GM21381 (cell line): ENCODE results near the gene AP1S3.
A peak's percentile ranks its signal among the peaks of the same experiment; 100 is the strongest.
"Not testable (repeated sequence)": the region's sequence is repeated elsewhere in the genome, so short reads cannot be mapped to it uniquely, and the experiment has no call there.

ENCODE experiments used
- ATAC-seq: cut with Tn5 transposase; IDR thresholded peaks from one replicate; pipeline ENCODE4 v1.9.1; 2021; ENCODE audit warnings: mild to moderate bottlenecking, moderate library complexity; ENCODE audit not compliant: unreplicated experiment

Gene AP1S3

DNA sequence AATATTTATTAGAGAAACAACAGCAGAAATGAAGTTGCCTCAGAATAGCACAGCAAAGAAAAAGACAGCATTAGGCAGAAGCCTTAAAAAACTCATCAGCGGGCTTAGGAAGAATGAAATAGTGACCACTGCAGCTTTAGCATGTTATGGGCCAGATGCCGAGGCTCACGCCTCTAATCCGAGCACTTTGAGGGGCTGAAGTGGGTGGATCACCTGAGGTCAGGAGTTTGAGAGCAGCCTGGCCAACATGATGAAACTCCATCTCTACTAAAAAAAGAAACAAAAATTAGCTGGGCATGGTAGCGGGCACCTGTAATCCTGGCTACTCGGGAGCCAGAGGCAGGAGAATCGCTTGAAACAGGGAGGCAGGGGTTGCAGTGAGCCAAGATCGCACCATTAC is 32.4 kb downstream of the AP1S3 start:
- no peak for ATAC-seq

- no peak for ATAC-seq
These were observed 35.6 kb downstream of the AP1S3 start for GRCh38 chr2:223801736-223802135.

DNA sequence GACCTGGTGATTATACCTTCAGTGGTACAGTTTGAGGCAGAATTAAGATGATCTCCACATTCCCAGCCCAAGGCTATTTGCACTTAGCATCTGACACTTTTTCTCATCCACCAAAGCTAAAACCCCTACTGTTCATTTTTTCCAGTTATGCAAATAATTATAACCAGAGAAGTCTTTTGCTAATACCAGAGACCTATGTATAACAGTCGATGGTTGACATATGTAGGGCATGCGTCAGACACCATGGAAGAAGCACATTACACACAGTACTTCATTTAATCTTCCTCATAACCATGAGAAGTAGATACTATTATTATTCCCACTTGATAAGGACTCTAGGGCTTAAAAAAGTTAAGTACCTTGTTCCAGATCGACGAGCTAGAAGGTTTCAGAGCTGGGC is 36.5 kb downstream of the AP1S3 start:
- ATAC-seq = no peak

DNA sequence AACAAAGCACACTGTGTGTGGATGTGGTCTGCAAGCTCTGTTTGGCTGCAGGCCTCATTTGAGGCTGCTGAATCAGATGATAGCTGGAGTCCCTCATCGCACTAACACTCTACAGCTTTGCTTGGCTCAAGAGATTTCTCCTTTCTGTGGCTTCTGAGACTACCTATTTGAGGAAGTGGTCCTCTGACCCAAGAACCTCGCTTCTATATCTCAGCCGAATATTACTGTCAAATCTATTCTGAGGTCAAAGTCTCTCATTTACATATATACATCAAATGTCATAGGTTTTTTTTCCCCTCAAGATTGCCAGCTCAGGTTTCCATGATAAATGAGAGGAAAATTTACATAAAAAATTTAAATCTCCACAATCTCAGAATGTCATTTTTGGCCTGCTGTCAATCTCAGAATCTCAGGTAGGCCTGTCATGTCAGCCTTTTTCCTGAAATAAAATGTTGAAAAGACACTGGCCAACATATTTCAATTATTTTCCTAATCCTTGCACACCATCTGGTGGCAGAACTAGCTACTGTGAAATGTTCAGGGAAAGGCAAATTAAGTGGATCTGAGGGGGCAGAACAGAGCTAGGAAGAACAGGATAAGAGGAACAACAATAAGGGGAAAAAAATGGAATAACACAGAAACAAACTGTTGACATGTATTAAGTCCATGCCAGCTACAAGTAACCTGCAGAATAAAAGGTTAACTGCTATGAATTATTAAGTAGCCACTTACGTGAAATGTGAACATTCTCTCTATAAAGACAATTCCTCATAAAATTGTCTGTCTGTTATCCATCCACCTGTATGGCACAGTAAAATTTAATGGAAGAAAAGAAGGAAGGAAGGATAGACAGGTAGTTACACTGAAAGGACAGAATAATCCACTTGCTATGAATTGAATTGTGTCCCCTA is 39.3 kb downstream of the AP1S3 start:
- peak; percentile 99 for ATAC-seq

- ATAC-seq = no peak
These were observed 40.3 kb downstream of the AP1S3 start for GRCh38 chr2:223797037-223797436.

DNA sequence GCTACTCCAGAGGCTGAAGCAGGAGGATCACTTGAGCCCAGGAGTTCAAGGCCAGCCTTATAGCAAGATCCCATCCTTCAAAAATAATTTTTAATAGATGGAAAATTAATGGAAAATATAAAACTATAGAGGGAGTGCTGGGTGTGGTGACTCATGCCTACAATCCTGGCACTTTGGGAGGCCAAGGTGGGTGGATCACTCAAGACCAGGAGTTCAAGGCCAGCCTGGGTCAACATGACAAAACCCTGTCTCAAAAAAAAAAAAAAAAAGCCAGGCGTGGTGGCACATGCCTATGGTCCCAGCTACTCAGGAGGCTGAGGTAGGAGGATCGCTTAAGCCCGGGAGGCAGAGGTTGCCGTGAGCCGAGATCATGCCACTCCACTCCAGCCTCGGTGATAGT is 48.0 kb downstream of the AP1S3 start:
- no peak for ATAC-seq

DNA sequence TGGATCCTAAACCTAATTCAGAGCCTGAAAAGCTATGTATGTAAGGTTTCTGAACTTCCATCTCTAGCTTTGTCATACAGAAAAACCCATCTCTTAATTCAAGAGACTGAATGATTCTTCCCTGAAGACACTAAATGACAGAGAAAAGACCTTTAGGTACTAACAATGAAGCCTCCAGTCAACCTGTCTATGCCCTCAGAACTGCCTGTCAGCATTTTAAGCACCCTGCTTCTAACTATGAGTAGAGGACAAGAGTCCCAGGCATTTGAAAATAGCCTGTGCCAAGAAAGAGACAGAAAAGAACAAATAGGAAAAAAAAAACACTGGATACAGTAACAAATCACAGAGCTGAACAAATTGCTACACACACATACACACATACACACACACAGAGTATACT is 48.6 kb downstream of the AP1S3 start:
- no peak for ATAC-seq

DNA sequence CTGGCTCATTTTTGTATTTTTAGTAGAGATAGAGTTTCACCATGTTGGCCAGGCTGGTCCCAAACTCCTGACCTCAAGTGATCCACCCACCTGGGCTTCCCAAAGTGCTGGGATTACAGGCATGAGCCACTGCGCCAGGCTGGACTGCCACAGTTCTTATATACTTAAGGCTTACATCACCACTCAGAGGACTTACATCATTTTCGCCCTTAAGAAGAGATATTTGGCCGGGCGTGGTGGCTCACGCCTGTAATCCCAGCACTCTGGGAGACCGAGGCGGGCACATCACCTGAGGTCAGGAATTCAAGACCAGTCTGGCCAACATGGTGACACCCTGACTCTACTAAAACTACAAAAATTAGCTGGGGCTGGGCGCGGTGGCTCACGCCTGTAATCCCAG is 49.3 kb downstream of the AP1S3 start:
- not testable (repeated sequence) for ATAC-seq

GRCh38 chr2:223787358-223787757 is 50.0 kb downstream of the AP1S3 start:
- peak; percentile 26 for ATAC-seq

DNA sequence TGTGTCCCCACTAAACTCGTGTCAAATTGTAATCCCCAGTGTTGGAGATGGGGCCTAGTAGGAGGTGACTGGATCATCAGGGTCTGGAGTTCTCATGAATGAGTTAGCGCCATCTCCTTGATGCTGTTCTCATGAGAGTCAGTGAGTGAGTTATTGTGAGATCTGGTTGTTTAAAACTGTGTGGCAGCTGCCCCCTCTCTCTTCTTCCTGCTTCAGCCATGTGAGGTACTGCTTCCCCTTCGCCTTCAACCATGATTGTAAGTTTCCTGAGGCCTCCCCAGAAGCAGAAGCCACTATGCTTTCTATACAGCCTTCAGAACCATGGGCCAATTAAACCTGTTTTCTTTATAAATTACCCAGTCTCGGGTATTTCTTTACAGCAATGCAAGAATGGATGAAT is 50.4 kb downstream of the AP1S3 start:
- peak; percentile 54 for ATAC-seq

DNA sequence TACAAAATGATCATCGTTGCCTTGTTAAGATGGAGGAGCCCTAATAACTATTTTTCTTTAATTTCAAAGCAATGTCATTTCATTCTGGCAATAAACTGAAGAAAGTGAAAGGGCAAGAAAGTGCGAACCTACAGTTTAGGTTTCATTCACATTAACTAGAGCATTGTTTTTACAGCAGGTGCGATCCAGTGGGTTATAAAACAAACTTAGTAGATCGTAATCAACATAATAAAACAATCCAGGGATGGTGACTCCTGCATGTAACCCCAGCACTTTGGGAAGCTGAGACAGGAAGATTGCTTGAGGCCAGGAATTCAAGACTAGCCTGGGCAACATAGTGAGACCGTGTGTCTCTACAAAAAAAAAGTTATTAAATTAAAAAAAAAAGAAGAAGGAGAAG is 51.1 kb downstream of the AP1S3 start:
- no peak for ATAC-seq

DNA sequence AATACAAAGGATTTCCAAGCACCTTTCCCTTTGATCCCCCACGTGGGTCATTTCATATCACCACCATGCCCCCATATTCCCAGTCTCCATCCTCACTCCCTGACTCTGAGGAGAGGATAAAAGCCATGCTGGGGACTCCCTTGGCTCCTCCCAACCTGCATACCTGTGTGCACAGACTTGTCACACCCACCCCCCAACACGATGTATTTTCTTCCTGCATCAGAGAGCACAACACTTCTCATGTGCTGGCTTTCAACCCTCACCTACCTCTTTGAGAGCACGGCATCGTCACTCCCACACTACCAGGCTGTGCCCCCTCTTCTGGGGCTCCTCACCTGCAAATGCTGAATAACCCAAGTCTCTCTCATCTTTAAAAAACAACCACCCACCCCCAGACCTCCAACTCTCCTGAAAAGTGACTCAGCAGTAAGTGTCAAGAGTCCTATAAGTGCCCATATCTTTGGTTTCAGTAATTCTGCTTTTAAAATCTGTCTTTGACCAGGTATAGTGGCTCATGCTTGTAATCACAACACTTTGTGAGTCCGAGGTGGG is 53.1 kb downstream of the AP1S3 start:
- no peak for ATAC-seq

DNA sequence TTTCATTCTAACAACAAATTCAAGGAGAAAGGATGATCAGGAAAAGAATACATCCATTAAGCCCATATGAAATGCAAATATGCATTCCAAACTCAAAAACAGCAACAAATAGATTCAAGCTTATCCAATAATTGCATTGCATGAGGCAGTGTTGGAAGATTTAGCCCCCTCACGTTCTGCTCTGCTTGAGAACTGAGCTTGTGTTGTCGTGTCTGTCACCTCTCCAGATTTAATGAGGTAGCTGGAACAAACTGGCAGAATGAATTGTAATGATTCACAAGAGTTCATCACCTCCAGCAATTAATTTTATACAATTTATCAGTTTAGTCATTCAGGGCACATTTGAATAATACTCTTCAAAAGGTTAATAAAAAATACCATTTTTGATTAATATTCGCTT is 54.8 kb downstream of the AP1S3 start:
- no peak for ATAC-seq

GRCh38 chr2:223781560-223781959 is 55.8 kb downstream of the AP1S3 start:
- no peak for ATAC-seq

DNA sequence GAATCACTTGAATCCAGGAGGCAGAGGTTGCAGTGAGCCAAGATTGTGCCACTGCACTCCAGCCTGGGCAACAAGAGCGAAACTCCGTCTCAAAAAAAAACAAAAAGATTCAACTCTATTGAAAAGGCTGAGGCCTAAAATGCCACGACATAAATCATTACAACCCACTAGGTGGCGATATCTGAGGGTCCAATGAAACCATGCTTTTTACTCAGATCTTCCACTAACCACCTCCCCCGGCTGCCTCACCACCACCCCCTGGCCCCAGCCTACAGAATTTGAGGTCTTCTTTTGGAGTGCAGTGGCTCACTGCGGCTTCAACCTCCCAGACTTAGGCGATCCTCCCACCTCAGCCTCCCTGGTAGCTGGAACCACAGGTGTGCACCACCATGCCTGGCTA is 57.5 kb downstream of the AP1S3 start:
- peak; percentile 73 for ATAC-seq

DNA sequence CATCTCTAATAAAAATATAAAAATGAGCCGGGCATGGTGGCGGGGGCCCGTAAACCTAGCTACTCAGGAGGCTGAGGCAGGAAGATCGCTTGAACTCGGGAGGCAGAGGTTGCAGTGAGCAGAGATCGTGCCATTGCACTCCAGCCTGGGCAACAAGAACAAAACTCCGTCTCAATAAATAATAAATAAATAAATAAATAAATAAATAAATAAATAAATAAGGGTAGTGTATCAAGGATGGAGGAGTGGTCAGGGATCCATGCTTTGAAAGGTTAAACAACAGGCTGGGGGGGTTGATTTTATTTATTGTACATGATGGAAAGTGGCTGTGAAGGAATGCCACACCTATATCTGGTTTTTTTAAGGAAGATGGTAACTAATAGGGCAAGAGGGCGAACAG is 63.2 kb downstream of the AP1S3 start:
- ATAC-seq = no peak

- no peak for ATAC-seq
These were observed 65.0 kb downstream of the AP1S3 start for GRCh38 chr2:223772363-223772762.

GRCh38 chr2:223771475-223771874 is 65.9 kb downstream of the AP1S3 start:
- ATAC-seq = no peak

- no peak for ATAC-seq
These were observed 69.2 kb downstream of the AP1S3 start for GRCh38 chr2:223768179-223768578.

DNA sequence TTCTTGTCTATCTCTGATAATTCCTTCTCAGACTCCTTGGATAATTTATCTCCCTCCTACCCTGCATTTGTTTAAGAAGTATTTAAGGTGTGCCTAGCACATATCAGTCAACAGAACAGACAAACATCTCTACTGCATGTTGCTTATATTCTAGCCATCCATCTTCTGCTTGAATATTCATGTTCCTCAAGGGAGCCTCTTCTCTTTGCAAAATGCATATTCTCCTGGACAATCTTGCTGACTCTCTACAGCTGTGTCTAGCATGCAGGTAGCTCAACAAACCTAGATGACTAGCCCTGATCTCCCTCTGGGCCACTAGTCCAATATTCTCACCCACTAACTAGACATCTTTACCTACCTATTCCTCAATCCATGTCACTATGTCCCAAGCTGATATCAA is 70.0 kb downstream of the AP1S3 start:
- no peak for ATAC-seq

DNA sequence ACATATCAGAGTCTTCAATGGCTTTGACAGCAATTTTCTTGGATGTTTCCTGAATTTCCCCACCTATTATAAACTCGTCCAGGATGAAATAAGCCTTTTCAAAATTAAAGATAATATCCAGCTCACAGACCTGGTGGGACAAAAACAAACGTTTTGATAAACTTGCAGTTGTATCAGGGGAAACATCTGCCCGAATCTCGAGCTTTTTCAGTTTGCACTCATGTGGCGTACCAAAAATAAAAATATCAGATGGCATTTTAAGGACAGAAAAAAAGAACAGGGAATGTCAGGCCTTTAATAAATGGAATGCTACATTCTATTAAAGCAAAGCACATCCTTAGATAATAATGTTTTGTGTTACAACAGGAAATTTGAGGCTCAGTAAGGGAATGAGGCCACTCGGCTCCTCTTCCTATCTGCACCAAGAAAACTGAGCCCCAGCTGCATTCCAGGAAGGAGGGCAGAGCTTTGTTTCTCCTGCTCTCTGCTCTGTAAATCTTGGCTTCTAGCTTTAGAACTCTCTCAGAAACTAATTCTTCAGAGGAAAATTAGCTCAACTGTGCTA is 72.1 kb downstream of the AP1S3 start:
- no peak for ATAC-seq

- ATAC-seq = no peak
These were observed 72.6 kb downstream of the AP1S3 start for GRCh38 chr2:223764796-223765195.
